ENCODE measurements around the gene MYZAP.

The MYZAP gene

DNA sequence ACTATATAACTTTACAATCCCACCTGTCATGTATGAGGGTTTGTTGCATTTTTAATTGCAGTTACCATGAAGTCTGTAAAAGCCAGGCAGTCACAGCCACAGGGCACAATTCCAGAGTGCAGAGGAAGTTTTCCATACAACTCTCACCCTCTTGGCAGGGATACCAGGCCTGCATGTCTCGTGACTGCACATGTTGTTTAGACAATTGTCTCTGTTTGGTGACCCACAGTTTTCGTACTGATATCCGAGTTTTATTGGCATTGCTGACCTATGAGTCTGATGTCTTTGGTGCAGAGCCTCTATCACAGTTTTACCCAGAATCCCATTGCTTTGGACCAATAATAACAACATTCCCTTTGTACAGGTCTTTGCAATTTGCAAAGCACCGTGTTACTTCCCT is 24.9 kb upstream of the MYZAP start (continued):
- TF ChIP-seq, protein P1, sequence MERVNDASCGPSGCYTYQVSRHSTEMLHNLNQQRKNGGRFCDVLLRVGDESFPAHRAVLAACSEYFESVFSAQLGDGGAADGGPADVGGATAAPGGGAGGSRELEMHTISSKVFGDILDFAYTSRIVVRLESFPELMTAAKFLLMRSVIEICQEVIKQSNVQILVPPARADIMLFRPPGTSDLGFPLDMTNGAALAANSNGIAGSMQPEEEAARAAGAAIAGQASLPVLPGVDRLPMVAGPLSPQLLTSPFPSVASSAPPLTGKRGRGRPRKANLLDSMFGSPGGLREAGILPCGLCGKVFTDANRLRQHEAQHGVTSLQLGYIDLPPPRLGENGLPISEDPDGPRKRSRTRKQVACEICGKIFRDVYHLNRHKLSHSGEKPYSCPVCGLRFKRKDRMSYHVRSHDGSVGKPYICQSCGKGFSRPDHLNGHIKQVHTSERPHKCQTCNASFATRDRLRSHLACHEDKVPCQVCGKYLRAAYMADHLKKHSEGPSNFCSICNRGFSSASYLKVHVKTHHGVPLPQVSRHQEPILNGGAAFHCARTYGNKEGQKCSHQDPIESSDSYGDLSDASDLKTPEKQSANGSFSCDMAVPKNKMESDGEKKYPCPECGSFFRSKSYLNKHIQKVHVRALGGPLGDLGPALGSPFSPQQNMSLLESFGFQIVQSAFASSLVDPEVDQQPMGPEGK (CRISPR knock-in tag; IDR thresholded peaks at IDR 0.05; ENCODE audit: borderline replicate concordance), result no peak

DNA sequence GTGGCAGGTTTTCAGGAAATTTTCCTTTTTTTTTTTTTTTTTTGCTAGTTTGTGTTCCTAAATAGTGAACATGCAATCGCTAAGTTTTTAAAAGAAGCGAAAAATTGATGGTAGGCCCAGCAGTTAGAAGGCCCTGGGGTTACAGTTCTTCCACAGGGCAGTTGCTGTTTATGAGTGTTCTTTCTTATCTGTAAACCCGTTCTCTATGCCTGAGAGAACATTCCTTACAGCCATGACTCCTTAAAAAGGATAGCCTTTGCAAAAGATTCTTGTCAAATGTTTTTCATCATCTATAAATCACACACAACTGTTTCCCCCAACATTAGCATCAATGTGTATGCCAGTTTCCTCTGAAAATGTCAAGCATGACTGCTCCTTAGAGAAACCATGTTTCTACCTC is 23.8 kb upstream of the MYZAP start:
- ATAC-seq, result no peak
- TF ChIP-seq SNAI2 (CRISPR knock-in tag; IDR thresholded peaks at IDR 0.05) (no peak), TCF4 (CRISPR knock-in tag; IDR thresholded peaks at IDR 0.05; ENCODE audit: borderline replicate concordance) (no peak), TOX (CRISPR knock-in tag; IDR thresholded peaks at IDR 0.05; ENCODE audit: borderline replicate concordance) (no peak), RARB (CRISPR knock-in tag; IDR thresholded peaks at IDR 0.05) (no peak), PPARA (CRISPR knock-in tag; IDR thresholded peaks at IDR 0.05; ENCODE audit: borderline replicate concordance) (no peak), ZNF8 (CRISPR knock-in tag; IDR thresholded peaks at IDR 0.05) (no peak), ZNF565 (CRISPR knock-in tag; conservative IDR thresholded peaks at IDR 0.05; ENCODE audit: low read depth) (no peak), ZNF70 (CRISPR knock-in tag; IDR thresholded peaks at IDR 0.05) (no peak), CSDC2 (CRISPR knock-in tag; IDR thresholded peaks at IDR 0.05) (no peak), ZC3H10 (CRISPR knock-in tag; IDR thresholded peaks at IDR 0.05) (no peak), ZFP30 (CRISPR knock-in tag; IDR thresholded peaks at IDR 0.05) (no peak), ZFP3 (CRISPR knock-in tag; IDR thresholded peaks at IDR 0.05) (no peak), OSR1 (CRISPR knock-in tag; IDR thresholded peaks at IDR 0.05) (no peak), BACH2 (CRISPR knock-in tag; IDR thresholded peaks at IDR 0.05; ENCODE audit: borderline replicate concordance) (no peak), ESRRG (CRISPR knock-in tag; IDR thresholded peaks at IDR 0.05) (no peak), ARNTL (CRISPR knock-in tag; IDR thresholded peaks at IDR 0.05; ENCODE audit: borderline replicate concordance, low read depth) (no peak)
- TF ChIP-seq, protein P2, sequence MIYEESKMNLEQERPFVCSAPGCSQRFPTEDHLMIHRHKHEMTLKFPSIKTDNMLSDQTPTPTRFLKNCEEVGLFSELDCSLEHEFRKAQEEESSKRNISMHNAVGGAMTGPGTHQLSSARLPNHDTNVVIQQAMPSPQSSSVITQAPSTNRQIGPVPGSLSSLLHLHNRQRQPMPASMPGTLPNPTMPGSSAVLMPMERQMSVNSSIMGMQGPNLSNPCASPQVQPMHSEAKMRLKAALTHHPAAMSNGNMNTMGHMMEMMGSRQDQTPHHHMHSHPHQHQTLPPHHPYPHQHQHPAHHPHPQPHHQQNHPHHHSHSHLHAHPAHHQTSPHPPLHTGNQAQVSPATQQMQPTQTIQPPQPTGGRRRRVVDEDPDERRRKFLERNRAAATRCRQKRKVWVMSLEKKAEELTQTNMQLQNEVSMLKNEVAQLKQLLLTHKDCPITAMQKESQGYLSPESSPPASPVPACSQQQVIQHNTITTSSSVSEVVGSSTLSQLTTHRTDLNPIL (CRISPR knock-in tag; IDR thresholded peaks at IDR 0.05; ENCODE audit: low read depth), result no peak
- TF ChIP-seq, protein P3, sequence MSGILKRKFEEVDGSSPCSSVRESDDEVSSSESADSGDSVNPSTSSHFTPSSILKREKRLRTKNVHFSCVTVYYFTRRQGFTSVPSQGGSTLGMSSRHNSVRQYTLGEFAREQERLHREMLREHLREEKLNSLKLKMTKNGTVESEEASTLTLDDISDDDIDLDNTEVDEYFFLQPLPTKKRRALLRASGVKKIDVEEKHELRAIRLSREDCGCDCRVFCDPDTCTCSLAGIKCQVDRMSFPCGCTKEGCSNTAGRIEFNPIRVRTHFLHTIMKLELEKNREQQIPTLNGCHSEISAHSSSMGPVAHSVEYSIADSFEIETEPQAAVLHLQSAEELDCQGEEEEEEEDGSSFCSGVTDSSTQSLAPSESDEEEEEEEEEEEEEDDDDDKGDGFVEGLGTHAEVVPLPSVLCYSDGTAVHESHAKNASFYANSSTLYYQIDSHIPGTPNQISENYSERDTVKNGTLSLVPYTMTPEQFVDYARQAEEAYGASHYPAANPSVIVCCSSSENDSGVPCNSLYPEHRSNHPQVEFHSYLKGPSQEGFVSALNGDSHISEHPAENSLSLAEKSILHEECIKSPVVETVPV (CRISPR knock-in tag; IDR thresholded peaks at IDR 0.05), result no peak
- TF ChIP-seq, protein P4, sequence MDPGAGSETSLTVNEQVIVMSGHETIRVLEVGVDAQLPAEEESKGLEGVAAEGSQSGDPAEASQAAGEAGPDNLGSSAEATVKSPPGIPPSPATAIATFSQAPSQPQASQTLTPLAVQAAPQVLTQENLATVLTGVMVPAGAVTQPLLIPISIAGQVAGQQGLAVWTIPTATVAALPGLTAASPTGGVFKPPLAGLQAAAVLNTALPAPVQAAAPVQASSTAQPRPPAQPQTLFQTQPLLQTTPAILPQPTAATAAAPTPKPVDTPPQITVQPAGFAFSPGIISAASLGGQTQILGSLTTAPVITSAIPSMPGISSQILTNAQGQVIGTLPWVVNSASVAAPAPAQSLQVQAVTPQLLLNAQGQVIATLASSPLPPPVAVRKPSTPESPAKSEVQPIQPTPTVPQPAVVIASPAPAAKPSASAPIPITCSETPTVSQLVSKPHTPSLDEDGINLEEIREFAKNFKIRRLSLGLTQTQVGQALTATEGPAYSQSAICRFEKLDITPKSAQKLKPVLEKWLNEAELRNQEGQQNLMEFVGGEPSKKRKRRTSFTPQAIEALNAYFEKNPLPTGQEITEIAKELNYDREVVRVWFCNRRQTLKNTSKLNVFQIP (CRISPR knock-in tag; IDR thresholded peaks at IDR 0.05; ENCODE audit: borderline replicate concordance, low read depth), result no peak

DNA sequence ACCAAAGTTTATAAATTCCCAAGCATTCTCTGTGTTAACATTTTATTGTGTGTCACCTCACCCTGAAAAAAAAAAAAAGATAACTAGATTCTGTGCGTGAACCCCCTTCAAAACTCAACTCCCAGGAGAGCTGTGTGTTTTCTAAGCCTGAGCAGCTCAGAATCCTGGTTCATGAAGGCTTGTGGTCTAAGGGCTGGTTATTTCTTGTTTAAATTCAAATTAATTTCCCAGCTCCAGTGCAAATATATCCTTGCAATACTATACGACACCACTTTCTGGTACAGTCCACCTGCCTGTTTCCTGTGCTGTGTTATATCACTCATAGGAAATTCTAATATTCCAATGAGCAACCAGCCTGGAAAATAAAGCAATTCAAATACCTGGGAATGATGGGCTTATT is 23.4 kb upstream of the MYZAP start:
- TF ChIP-seq, protein P5, sequence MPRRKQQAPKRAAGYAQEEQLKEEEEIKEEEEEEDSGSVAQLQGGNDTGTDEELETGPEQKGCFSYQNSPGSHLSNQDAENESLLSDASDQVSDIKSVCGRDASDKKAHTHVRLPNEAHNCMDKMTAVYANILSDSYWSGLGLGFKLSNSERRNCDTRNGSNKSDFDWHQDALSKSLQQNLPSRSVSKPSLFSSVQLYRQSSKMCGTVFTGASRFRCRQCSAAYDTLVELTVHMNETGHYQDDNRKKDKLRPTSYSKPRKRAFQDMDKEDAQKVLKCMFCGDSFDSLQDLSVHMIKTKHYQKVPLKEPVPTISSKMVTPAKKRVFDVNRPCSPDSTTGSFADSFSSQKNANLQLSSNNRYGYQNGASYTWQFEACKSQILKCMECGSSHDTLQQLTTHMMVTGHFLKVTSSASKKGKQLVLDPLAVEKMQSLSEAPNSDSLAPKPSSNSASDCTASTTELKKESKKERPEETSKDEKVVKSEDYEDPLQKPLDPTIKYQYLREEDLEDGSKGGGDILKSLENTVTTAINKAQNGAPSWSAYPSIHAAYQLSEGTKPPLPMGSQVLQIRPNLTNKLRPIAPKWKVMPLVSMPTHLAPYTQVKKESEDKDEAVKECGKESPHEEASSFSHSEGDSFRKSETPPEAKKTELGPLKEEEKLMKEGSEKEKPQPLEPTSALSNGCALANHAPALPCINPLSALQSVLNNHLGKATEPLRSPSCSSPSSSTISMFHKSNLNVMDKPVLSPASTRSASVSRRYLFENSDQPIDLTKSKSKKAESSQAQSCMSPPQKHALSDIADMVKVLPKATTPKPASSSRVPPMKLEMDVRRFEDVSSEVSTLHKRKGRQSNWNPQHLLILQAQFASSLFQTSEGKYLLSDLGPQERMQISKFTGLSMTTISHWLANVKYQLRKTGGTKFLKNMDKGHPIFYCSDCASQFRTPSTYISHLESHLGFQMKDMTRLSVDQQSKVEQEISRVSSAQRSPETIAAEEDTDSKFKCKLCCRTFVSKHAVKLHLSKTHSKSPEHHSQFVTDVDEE (CRISPR knock-in tag; IDR thresholded peaks at IDR 0.05), result no peak
- TF ChIP-seq ZFP30 (CRISPR knock-in tag; IDR thresholded peaks at IDR 0.05), result no peak
- TF ChIP-seq OSR1 (CRISPR knock-in tag; IDR thresholded peaks at IDR 0.05), result no peak
- no peak for TF ChIP-seq ZNF8 (CRISPR knock-in tag; IDR thresholded peaks at IDR 0.05)
- no peak for TF ChIP-seq ZNF70 (CRISPR knock-in tag; IDR thresholded peaks at IDR 0.05)
- no peak for TF ChIP-seq RARB (CRISPR knock-in tag; IDR thresholded peaks at IDR 0.05)
- TF ChIP-seq, protein P2 (CRISPR knock-in tag; IDR thresholded peaks at IDR 0.05; ENCODE audit: low read depth), result no peak
- no peak for TF ChIP-seq TOX (CRISPR knock-in tag; IDR thresholded peaks at IDR 0.05; ENCODE audit: borderline replicate concordance)
- TF ChIP-seq CSDC2 (CRISPR knock-in tag; IDR thresholded peaks at IDR 0.05), result no peak
- no peak for TF ChIP-seq TCF4 (CRISPR knock-in tag; IDR thresholded peaks at IDR 0.05; ENCODE audit: borderline replicate concordance)
- no peak for TF ChIP-seq ESRRG (CRISPR knock-in tag; IDR thresholded peaks at IDR 0.05)
- no peak for TF ChIP-seq ZFP3 (CRISPR knock-in tag; IDR thresholded peaks at IDR 0.05)
- TF ChIP-seq, protein P3 (CRISPR knock-in tag; IDR thresholded peaks at IDR 0.05), result no peak
- ATAC-seq, result no peak

Measured in SK-N-SH treated with all-trans-retinoic acid at 6 μM for 48 hours (cell line).